H1 (cell line): ENCODE data around the gene AXIN2. TPM values are rescaled to one million over a fixed set of nuclear protein-coding genes. Genes with fewer than 3 reads are reported as not detected.

ENCODE experiments used
- CTCF ChIA-PET: fragments of 300-600 bp; sonication (Branson Sonifier 250); formaldehyde crosslinking; loops from one replicate; lab custom pipeline; 2021; ENCODE audit not compliant: partially characterized antibody; lab: Charles Lee
- POLR2A ChIA-PET: fragments of 300-600 bp; sonication (Branson Sonifier 250); formaldehyde crosslinking; loops from one replicate; lab custom pipeline; 2021; ENCODE audit warnings: inconsistent platforms; ENCODE audit not compliant: partially characterized antibody; lab: Charles Lee
- DNase-seq, 2 experiments: peaks; one replicate each; pipeline versions ENCODE4 v3.0.0 to v3.0.0-alpha.2; 2010 to 2022; ENCODE audit warnings: low spot score in 2 of 2, low read depth in 1 of 2, mixed read lengths in 1 of 2
- FAIRE-seq: peaks from 2 replicates; lab custom pipeline; 2011; peaks lifted over from hg19 to GRCh38; lab: Jason Lieb, UNC
- H2AFZ ChIP-seq: 2 replicates; pipeline ENCODE4 v1.8.1; 2012; ENCODE audit warnings: low read length, inconsistent platforms
- H2AK5ac ChIP-seq: 2 replicates; pipeline ENCODE4 v1.6.1; 2013; ENCODE audit warnings: low read depth, low read length
- H2BK120ac ChIP-seq: replicated peaks from 2 replicates; pipeline ENCODE3; 2013; ENCODE audit warnings: low read depth, low read length, inconsistent platforms
- H2BK12ac ChIP-seq: 2 replicates; pipeline ENCODE4 v1.6.1; 2013; ENCODE audit warnings: low read depth, low read length
- H2BK15ac ChIP-seq: 2 replicates; pipeline ENCODE4 v1.6.1; 2013; ENCODE audit warnings: low read length
- H2BK20ac ChIP-seq: 2 replicates; pipeline ENCODE4 v1.6.1; 2013; ENCODE audit warnings: low read length
- H2BK5ac ChIP-seq: 2 replicates; pipeline ENCODE4 v1.6.1; 2013; ENCODE audit warnings: low read depth, low read length
- H3K14ac ChIP-seq: 2 replicates; pipeline ENCODE4 v1.6.1; 2013; ENCODE audit warnings: inconsistent platforms; ENCODE audit not compliant: insufficient read length
- H3K18ac ChIP-seq: 2 replicates; pipeline ENCODE4 v1.6.1; 2013; ENCODE audit warnings: low read length; ENCODE audit errors: extremely low read depth
- H3K23ac ChIP-seq: 2 replicates; pipeline ENCODE4 v1.6.1; 2013; ENCODE audit warnings: inconsistent platforms; ENCODE audit not compliant: insufficient read length
- H3K23me2 ChIP-seq: 2 replicates; pipeline ENCODE4 v1.6.1; 2013; ENCODE audit warnings: low read depth, low read length
- H3K27ac ChIP-seq: 2 replicates; pipeline ENCODE4 v1.6.1; 2011; ENCODE audit warnings: low read depth, low read length, inconsistent platforms
- H3K27me3 ChIP-seq, 4 experiments: replicated peaks in 1 of 4; 1 replicate in 1 of 4; 2 replicates in 3 of 4; pipeline versions ENCODE4 v1.6.1 to v1.8.1; 2011 to 2013; ENCODE audit warnings: low read length in 3 of 4, mild to moderate bottlenecking in 3 of 4, inconsistent platforms in 2 of 4, mixed read lengths in 2 of 4, moderate library complexity in 1 of 4; ENCODE audit not compliant: control insufficient read depth in 3 of 4, insufficient read depth in 3 of 4; ENCODE audit errors: extremely low read depth in 1 of 4
- H3K36me3 ChIP-seq, 4 experiments: 2 replicates each; pipeline versions ENCODE4 v1.6.1 to v1.8.1; 2011 to 2013; ENCODE audit warnings: mild to moderate bottlenecking in 4 of 4, low read length in 3 of 4, moderate library complexity in 2 of 4, control low read depth in 1 of 4, inconsistent platforms in 1 of 4; ENCODE audit not compliant: insufficient read depth in 4 of 4, control insufficient read depth in 2 of 4
- H3K4ac ChIP-seq: replicated peaks from 2 replicates; pipeline ENCODE3; 2013; ENCODE audit warnings: low read length, low read depth, mixed read lengths, inconsistent platforms; ENCODE audit not compliant: insufficient read length
- H3K4me1 ChIP-seq, 4 experiments: replicated peaks in 1 of 4; 1 replicate in 1 of 4; 2 replicates in 3 of 4; pipeline versions ENCODE4 v1.6.1 to v1.8.1; 2011 to 2013; ENCODE audit warnings: low read length in 3 of 4, inconsistent platforms in 2 of 4, mixed read lengths in 1 of 4; ENCODE audit not compliant: insufficient read depth in 4 of 4, control insufficient read depth in 3 of 4
- H3K4me2 ChIP-seq, 2 experiments: 2 replicates each; pipeline versions ENCODE4 v1.6.1 to v1.8.1; 2011 to 2013; ENCODE audit warnings: low read depth in 2 of 2, low read length in 2 of 2, control low read depth in 1 of 2, inconsistent platforms in 1 of 2, mild to moderate bottlenecking in 1 of 2; ENCODE audit not compliant: insufficient read depth in 1 of 2
- H3K4me3 ChIP-seq, 4 experiments: fragments of 200-600, 300-600 bp in 1 of 4; sonication (generic), shearing (Covaris generic), sonication (Bioruptor Twin) in 1 of 4; 2 replicates each; pipeline versions ENCODE4 v1.5.1 to v1.8.1; 2011 to 2016; ENCODE audit warnings: low read length in 4 of 4, low read depth in 3 of 4, control low read depth in 2 of 4, inconsistent platforms in 2 of 4, mild to moderate bottlenecking in 2 of 4, mixed read lengths in 1 of 4, moderate library complexity in 1 of 4; ENCODE audit not compliant: insufficient read depth in 2 of 4; ENCODE audit errors: extremely low read depth in 1 of 4
- H3K56ac ChIP-seq: replicated peaks from 2 replicates; pipeline ENCODE3; 2013; ENCODE audit warnings: low read depth, mild to moderate bottlenecking, mixed read lengths, low read length, inconsistent platforms; ENCODE audit not compliant: insufficient read length
- H3K79me1 ChIP-seq: 2 replicates; pipeline ENCODE4 v1.6.1; 2013; ENCODE audit warnings: low read depth, low read length, control low read depth
- H3K79me2 ChIP-seq, 2 experiments: 2 replicates each; pipeline versions ENCODE4 v1.6.1 to v1.8.1; 2012 to 2013; ENCODE audit warnings: low read length in 2 of 2, mild to moderate bottlenecking in 2 of 2, inconsistent platforms in 1 of 2; ENCODE audit not compliant: insufficient read depth in 2 of 2, control insufficient read depth in 1 of 2
- H3K9ac ChIP-seq, 4 experiments: replicated peaks in 1 of 4; 1 replicate in 1 of 4; 2 replicates in 3 of 4; pipeline versions ENCODE4 v1.6.1 to v1.8.1; 2011 to 2013; ENCODE audit warnings: low read depth in 3 of 4, low read length in 3 of 4, control low read depth in 2 of 4, mild to moderate bottlenecking in 2 of 4, moderate library complexity in 2 of 4, inconsistent platforms in 1 of 4; ENCODE audit errors: extremely low read depth in 1 of 4
- H3K9me3 ChIP-seq, 2 experiments: 2 replicates each; pipeline versions ENCODE4 v1.6.1 to v1.8.1; 2012 to 2013; ENCODE audit warnings: mild to moderate bottlenecking in 2 of 2, moderate library complexity in 2 of 2, control low read depth in 1 of 2, inconsistent platforms in 1 of 2, low read depth in 1 of 2, low read length in 1 of 2, mixed read lengths in 1 of 2; ENCODE audit not compliant: insufficient read depth in 2 of 2
- H4K20me1 ChIP-seq, 2 experiments: replicated peaks in 1 of 2; 2 replicates each; pipeline versions ENCODE3 to v1.8.1; 2011 to 2013; ENCODE audit warnings: inconsistent platforms in 2 of 2, low read length in 2 of 2, mild to moderate bottlenecking in 1 of 2; ENCODE audit not compliant: insufficient read depth in 2 of 2, control insufficient read depth in 1 of 2
- H4K5ac ChIP-seq: 2 replicates; pipeline ENCODE4 v1.6.1; 2013; ENCODE audit warnings: low read length, low read depth, mixed read lengths, inconsistent platforms; ENCODE audit not compliant: insufficient read length
- H4K8ac ChIP-seq: 2 replicates; pipeline ENCODE4 v1.8.0; 2013; ENCODE audit warnings: mild to moderate bottlenecking, moderate library complexity, low read length, inconsistent platforms; ENCODE audit not compliant: insufficient read depth; ENCODE audit errors: extremely low read depth
- H4K91ac ChIP-seq: replicated peaks from 2 replicates; pipeline ENCODE3; 2013; ENCODE audit warnings: low read length, mixed read lengths, inconsistent platforms; ENCODE audit not compliant: insufficient read length
- CTBP2 ChIP-seq: IDR thresholded peaks from 2 replicates; pipeline ENCODE4 v1.7.0; 2011; ENCODE audit warnings: borderline replicate concordance, mild to moderate bottlenecking, moderate library complexity, mixed read lengths, low read length; ENCODE audit not compliant: insufficient read depth, insufficient read length
- NANOG ChIP-seq: IDR thresholded peaks from 2 replicates; pipeline ENCODE4 v1.6.1; 2011; ENCODE audit warnings: low read length, low read depth, mild to moderate bottlenecking, inconsistent platforms; ENCODE audit not compliant: insufficient read depth, poor library complexity, severe bottlenecking
- WGBS, 2 experiments: shearing (Covaris generic) in 1 of 2; methylation state at CpG; one replicate each; pipeline versions ENCODE4 v1.1.6 to v1.1.7; 2013 to 2015; ENCODE audit warnings: low lambda C conversion rate in 2 of 2, mixed read lengths in 2 of 2, inconsistent platforms in 1 of 2, low coverage in 1 of 2, missing lambda C conversion rate in 1 of 2; ENCODE audit not compliant: insufficient replicate concordance in 2 of 2, insufficient coverage in 1 of 2, insufficient read length in 1 of 2; ENCODE audit errors: extremely low coverage in 1 of 2, missing lambda C conversion rate in 1 of 2; 5-methylcytosine and 5-hydroxymethylcytosine counted together
- polyA plus RNA-seq, 7 experiments: library from polyadenylated mRNA; depleted of rRNA in 3 of 7; stranded (reverse) in 5 of 7; unstranded in 2 of 7; fragments of >200 nt in 5 of 7; fragments of 200-250 nt in 2 of 7; gene quantifications; 1 replicate in 5 of 7; 2 replicates in 1 of 7; 4 replicates in 1 of 7; pipeline versions ENCODE4 v1.2.1 to v1.2.3, GENCODE V29; 2011 to 2013; ENCODE audit warnings: missing spikeins in 2 of 7, mixed read lengths in 2 of 7
- total RNA-seq: library from RNA; stranded (reverse); fragmentation: NEBNext Ultra II Directional; extraction: Animal tissue kit (Norgen Biotek cat#: 25700); gene quantifications from 2 replicates; pipeline ENCODE4 v1.2.1, GENCODE V29; 2021

The AXIN2 gene
- total and polyA plus RNA-seq, 2 of the 8 experiments (the other 6 are each of a cell fraction or from before 2014, with no cell fraction given): 17.7 to 33.4 TPM

GRCh38 chr17:65592125-65592965 is 30.9 kb upstream of the AXIN2 start:
- Histone ChIP-seq H3K56ac (no peak overlapping the region), H2BK5ac (peak overlapping the region; percentile 62; the same call in 1 of the 2 replicates), H3K4me1 (peaks cover 4 to 23% (median 11%) of the 10 kb centered on the region in 4 experiments), H3K9ac (no peak overlapping the region), H3K9me3 (no peaks in the 10 kb centered on the region), H3K36me3 (no peaks in the 10 kb centered on the region), H2BK15ac (peak overlapping the region; percentile 83), H4K8ac (no peak overlapping the region; the same call in 1 of the 2 replicates), H2AK5ac (peak overlapping the region; percentile 70; the same call in 1 of the 2 replicates), H3K23me2 (no peaks in the 10 kb centered on the region), H3K4ac (no peak overlapping the region), H3K4me2 (peak overlapping the region in 1 of 2 experiments; percentile 53; a peak in 2 of 4 replicates), H3K4me3 (no peak overlapping the region), H3K79me2 (no peaks in the 10 kb centered on the region), H2AFZ (no peak overlapping the region), H3K27me3 (no peaks in the 10 kb centered on the region), H2BK120ac (peak overlapping the region; percentile 91), H3K18ac (peak overlapping the region; percentile 65), H2BK20ac (peak overlapping the region; percentile 96), H3K79me1 (no peaks in the 10 kb centered on the region), H2BK12ac (peak overlapping the region; percentile 82), H4K5ac (no peak overlapping the region), H3K23ac (no peak overlapping the region), H4K20me1 (no peaks in the 10 kb centered on the region), H3K27ac (no peak overlapping the region), H3K14ac (no peak overlapping the region), H4K91ac (peak overlapping the region; percentile 68)
- FAIRE-seq: no peak
- DNase-seq: no peak
- ChIA-PET CTCF (interaction anchor here (1.1 to 1.7 kb wide), 4 partner anchors 12 to 98 kb away, joined by 3 to 4 read pairs (median 4); no protein-coding TSS in a partner anchor), POLR2A (interaction anchor here (0.9 kb wide), 1 partner anchor 20 kb away, joined by 3 read pairs; no protein-coding TSS in a partner anchor)
- WGBS, 2 experiments: 91% methylated on average over 7 of the region's 7 CpGs; no CpG with 5 or more reads in 1 of the 2 experiments
- TF ChIP-seq CTBP2: no peak
- no peak for TF ChIP-seq NANOG
